ENCODE results near the gene HBP1. TPM values are rescaled to one million over a fixed set of nuclear protein-coding genes. Genes with fewer than 3 reads are reported as not detected.

Gene HBP1
- total RNA-seq, 6 donors from 2014 or later, result 55.5 to 113 (median 74.4) TPM

DNA sequence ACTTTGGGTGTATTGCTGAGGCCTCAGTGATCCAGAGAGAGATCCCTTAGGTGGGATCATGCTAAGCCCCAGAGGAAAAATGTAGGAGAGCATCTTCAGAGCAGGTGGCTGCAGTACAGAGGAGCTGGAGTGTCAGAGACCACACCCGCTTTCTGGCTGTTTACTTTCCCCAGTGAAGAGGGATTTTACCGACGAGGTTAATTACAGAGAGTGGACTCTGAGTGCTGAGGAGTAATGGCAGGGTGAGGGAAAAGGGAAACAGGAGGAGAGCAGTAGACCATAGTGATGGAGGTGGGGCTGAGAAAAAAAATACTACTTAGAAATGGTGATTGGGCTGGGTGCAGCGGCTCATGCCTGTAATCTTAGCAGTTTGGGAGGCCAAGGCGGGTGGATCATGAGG lies 43.3 kb upstream of the HBP1 start:
- no peak overlapping the region for H3K4me3 ChIP-seq
- no peak for DNase-seq
- no peak for TF ChIP-seq POLR2AphosphoS5 (IDR thresholded peaks at IDR 0.05)
- TF ChIP-seq POLR2A (IDR thresholded peaks at IDR 0.05), result no peak
- TF ChIP-seq, protein P1, sequence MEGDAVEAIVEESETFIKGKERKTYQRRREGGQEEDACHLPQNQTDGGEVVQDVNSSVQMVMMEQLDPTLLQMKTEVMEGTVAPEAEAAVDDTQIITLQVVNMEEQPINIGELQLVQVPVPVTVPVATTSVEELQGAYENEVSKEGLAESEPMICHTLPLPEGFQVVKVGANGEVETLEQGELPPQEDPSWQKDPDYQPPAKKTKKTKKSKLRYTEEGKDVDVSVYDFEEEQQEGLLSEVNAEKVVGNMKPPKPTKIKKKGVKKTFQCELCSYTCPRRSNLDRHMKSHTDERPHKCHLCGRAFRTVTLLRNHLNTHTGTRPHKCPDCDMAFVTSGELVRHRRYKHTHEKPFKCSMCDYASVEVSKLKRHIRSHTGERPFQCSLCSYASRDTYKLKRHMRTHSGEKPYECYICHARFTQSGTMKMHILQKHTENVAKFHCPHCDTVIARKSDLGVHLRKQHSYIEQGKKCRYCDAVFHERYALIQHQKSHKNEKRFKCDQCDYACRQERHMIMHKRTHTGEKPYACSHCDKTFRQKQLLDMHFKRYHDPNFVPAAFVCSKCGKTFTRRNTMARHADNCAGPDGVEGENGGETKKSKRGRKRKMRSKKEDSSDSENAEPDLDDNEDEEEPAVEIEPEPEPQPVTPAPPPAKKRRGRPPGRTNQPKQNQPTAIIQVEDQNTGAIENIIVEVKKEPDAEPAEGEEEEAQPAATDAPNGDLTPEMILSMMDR (IDR thresholded peaks at IDR 0.05), result no peak
- no peak for TF ChIP-seq EP300 (IDR thresholded peaks at IDR 0.05)
- no peaks in the 10 kb centered on the region for H3K36me3 ChIP-seq
- no peaks in the 10 kb centered on the region for H3K9me3 ChIP-seq
- no peak for ATAC-seq (ENCODE audit: low FRiP score in 2 of 2)
- H3K27me3 ChIP-seq, result no peaks in the 10 kb centered on the region
- no peaks in the 10 kb centered on the region for H3K4me1 ChIP-seq
- 71 to 90% methylated on average over 5 of the region's 5 CpGs for WGBS, 2 donors
- H3K27ac ChIP-seq, result no peak overlapping the region

DNA sequence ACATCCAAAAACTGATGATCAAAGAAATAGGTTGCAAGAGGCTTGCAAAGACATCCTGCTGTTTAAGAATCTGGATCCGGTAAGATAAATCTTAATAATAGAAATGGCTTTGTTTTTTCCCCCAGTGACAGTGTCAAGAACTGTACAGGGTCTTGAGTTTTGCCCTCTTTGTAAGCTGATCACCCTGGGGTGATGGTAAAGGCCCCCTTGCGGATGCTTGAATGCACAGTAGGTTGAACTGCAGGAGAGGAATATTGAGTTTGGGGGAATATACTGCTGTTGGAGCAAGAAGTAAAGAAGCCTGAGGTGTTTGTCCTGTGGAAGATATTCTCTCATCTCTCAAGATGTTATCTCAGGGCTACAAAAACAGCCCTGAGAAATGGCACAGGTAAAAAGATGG lies 40.6 kb upstream of the HBP1 start:
- H3K27me3 ChIP-seq, result no peaks in the 10 kb centered on the region
- H3K9me3 ChIP-seq, result no peaks in the 10 kb centered on the region
- no peak for ATAC-seq (ENCODE audit: low FRiP score in 2 of 2)
- no peak overlapping the region for H3K27ac ChIP-seq
- no peaks in the 10 kb centered on the region for H3K4me1 ChIP-seq
- H3K4me3 ChIP-seq, result no peak overlapping the region
- no peak for DNase-seq
- TF ChIP-seq POLR2A (IDR thresholded peaks at IDR 0.05) (no peak), EP300 (IDR thresholded peaks at IDR 0.05) (no peak), POLR2AphosphoS5 (IDR thresholded peaks at IDR 0.05) (no peak)
- TF ChIP-seq, protein P1 (IDR thresholded peaks at IDR 0.05), result no peak
- WGBS, 2 donors, result 89 to 91% methylated on average over 2 of the region's 2 CpGs
- no peaks in the 10 kb centered on the region for H3K36me3 ChIP-seq

DNA sequence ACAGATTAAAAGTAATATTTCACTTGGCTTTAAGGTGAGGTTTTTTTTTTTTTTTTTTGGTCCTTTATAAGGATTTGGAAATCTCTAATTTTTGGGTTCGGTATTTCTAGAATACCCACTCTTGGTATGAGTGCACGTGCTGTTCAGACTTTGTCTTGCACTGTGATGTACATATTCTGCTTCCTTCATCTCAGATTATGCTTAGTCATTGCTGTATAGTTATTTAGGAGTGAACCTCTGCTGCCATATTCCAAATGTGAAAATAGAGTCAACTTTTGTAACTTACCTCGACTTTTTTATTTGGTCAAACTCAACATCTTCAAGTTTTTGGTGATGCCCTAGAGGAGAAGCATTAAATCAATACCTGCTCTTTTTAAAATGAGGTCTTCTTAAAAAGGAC lies 40.1 kb upstream of the HBP1 start:
- Histone ChIP-seq H3K9me3 (no peaks in the 10 kb centered on the region), H3K4me3 (no peak overlapping the region), H3K36me3 (no peaks in the 10 kb centered on the region), H3K27me3 (no peaks in the 10 kb centered on the region), H3K27ac (no peak overlapping the region), H3K4me1 (no peaks in the 10 kb centered on the region)
- TF ChIP-seq EP300 (IDR thresholded peaks at IDR 0.05) (no peak), POLR2A (IDR thresholded peaks at IDR 0.05) (no peak)
- DNase-seq (no peak), ATAC-seq (ENCODE audit: low FRiP score in 2 of 2) (no peak)
- WGBS, 2 donors, result 92 to 95% methylated on average over 3 of the region's 3 CpGs

DNA sequence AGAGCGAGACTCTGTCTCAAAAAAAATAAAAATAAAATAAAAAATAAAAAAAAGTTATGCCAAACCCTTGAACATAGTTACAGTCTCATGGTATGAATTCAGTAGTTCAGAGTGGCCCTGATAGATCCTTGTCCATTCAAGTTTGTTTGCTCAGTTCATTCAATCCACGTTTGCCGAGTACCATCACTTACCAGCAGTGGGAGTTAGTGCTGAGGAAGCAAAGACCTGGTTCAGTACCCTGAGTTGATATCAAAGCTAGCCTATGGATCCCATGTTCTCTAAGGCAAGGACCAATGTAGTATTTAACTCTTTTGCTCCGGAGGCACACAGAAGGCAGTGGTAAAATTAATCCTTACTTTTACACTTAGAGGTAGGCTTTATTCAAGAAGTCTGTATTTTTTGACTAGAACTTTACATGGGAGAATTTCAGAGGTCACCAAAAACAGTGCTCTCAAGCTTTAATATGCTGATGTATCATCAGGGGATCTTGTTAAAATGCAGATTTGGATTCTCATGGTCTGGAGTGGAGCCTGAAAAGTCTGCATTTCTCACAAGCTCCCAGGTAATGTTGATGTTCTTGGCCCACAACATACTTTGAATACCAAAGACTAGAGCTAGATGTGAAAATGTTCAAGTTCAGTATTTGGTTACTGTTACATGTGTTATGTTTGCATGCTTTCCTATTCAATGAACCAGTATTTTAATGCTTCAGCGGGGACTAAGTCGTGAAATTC lies 38.1 kb upstream of the HBP1 start:
- 68 to 75% methylated on average over 6 of the region's 6 CpGs for WGBS, 2 donors

DNA sequence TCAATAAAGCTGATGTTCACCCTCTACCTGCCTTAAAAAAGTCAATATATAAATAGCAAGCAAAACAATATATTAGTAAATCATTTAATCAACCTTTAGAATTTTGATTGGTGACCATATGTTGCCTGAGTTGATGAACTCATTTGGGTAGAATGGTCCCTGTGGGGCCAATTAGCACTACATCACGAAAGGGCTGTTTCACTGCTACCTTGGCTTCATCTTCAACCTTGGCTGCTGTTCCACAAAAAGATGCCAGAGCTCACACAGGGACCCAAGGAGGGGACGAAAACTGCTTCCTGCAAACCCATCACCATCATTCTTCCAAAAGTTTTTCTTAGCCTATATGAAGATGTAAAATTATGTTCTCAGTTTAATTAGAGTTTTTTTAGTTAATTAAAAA lies 35.4 kb upstream of the HBP1 start:
- ATAC-seq (ENCODE audit: low FRiP score in 2 of 2) (no peak), DNase-seq (no peak)
- Histone ChIP-seq H3K4me1 (no peaks in the 10 kb centered on the region), H3K9me3 (no peaks in the 10 kb centered on the region), H3K27ac (no peak overlapping the region), H3K27me3 (no peaks in the 10 kb centered on the region), H3K36me3 (no peaks in the 10 kb centered on the region), H3K4me3 (no peak overlapping the region)
- TF ChIP-seq POLR2AphosphoS5 (IDR thresholded peaks at IDR 0.05), result no peak
- no peak for TF ChIP-seq EP300 (IDR thresholded peaks at IDR 0.05)
- TF ChIP-seq, protein P1 (IDR thresholded peaks at IDR 0.05), result no peak
- TF ChIP-seq POLR2A (IDR thresholded peaks at IDR 0.05), result no peak
- WGBS, 2 donors, result 95 to 100% methylated on average over 2 of the region's 2 CpGs

More for the DNA sequence above, 38.1 kb upstream of the HBP1 start:
- Histone ChIP-seq H3K27ac (no peak overlapping the region), H3K36me3 (no peaks in the 10 kb centered on the region), H3K4me3 (no peak overlapping the region), H3K4me1 (no peaks in the 10 kb centered on the region), H3K27me3 (no peaks in the 10 kb centered on the region), H3K9me3 (no peaks in the 10 kb centered on the region)
- DNase-seq (no peak), ATAC-seq (ENCODE audit: low FRiP score in 2 of 2) (peak in 1 of 2 donors; percentile 51)
- TF ChIP-seq, protein P1 (IDR thresholded peaks at IDR 0.05), result peak in 1 of 6 experiments; percentile 7
- TF ChIP-seq POLR2AphosphoS5 (IDR thresholded peaks at IDR 0.05) (no peak), EP300 (IDR thresholded peaks at IDR 0.05) (no peak)

Data from upper lobe of left lung (tissue), 6 donors.